Mucosa of descending colon (tissue), 3 donors: ENCODE measurements around the gene IMMP2L. TPM values are rescaled to one million over a fixed set of nuclear protein-coding genes. Genes with fewer than 3 reads are reported as not detected.

Source experiments
- ATAC-seq: fragments of 200-7000 bp; cut with Tn5 transposase; one replicate; pipeline ENCODE4 v1.9.1; 2020; ENCODE audit warnings: mild to moderate bottlenecking, moderate library complexity
- DNase-seq, 3 donors: peaks; one replicate each; pipeline ENCODE4 v3.0.0-alpha.2; 2020
- H3K36me3 ChIP-seq: fragments of 200-600 bp; one replicate; pipeline ENCODE4 v1.8.0; 2021; ENCODE audit warnings: low read depth, mild to moderate bottlenecking
- H3K4me1 ChIP-seq: fragments of 200-600 bp; one replicate; pipeline ENCODE4 v1.8.0; 2021; ENCODE audit warnings: low read depth, mild to moderate bottlenecking
- H3K4me3 ChIP-seq: fragments of 200-600 bp; one replicate; pipeline ENCODE4 v1.8.0; 2021; ENCODE audit warnings: mild to moderate bottlenecking
- H3K9me3 ChIP-seq: fragments of 200-600 bp; one replicate; pipeline ENCODE4 v1.8.0; 2021; ENCODE audit warnings: mild to moderate bottlenecking
- intact Hi-C, 2 donors: fragments of 100-400 bp; cut with DNase I in 1 of 2; cut with micrococcal nuclease in 1 of 2; formaldehyde crosslinking; loops; one replicate each; pipeline versions ENCODE4 v1.11.0 to v1.11.1; 2022; cut with DNase I, micrococcal nuclease
- total RNA-seq, 3 donors: library from RNA; stranded (reverse); fragmentation: NEBNext Ultra II Directional in 2 of 3; extraction: Animal tissue kit (Norgen Biotek cat#: 25700) in 2 of 3; gene quantifications; one replicate each; pipeline versions ENCODE4 v1.2.1 to v1.2.4, GENCODE V29; 2021 to 2023
- TF ChIP-seq, protein P1 (sequence below): fragments of 200-600 bp; IDR thresholded peaks from one replicate; pipeline ENCODE4 v1.8.0; 2022; ENCODE audit warnings: antibody characterized with exemption, mild to moderate bottlenecking
- donor health status: DM: no; HTN: no; CAD: no; lungs with moderate emphysema.
- donor health status: DM: no; HTN: no; CAD: no.
- donor health status: DM: no; HTN: yes; CAD: no.

The IMMP2L gene
- total RNA-seq, 3 donors from 2014 or later, result 12.1 to 20.7 (median 17.7) TPM

DNA sequence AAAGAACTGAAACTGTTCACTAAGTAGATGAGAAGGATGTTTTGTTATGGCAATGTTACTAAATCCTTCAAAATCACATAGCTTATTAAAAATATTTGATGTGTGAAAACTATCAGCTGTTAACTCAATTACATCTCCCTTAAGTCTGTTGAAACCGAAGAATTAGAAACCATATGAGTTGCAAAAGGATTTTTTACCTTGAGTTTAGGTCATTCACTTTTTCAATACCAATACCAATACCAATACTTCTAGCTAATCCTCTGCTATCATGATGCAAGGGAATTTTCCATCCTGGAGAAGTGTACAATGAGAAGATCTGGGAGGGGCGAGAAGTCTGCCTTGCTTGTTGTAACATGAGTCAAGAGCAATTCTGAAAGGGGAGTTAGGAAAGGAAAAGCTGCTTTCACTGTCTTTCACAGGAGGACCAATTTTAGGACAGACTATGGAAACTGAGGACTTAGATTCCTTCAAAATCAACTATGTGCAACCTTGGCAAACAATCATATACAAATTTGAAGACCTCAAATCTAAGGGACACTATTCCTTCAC lies 199.7 kb downstream of the IMMP2L start:
- intact Hi-C loops, result no loop called here
- Histone ChIP-seq H3K4me1 (no peaks in the 10 kb centered on the region), H3K9me3 (no peaks in the 10 kb centered on the region), H3K4me3 (no peak overlapping the region), H3K36me3 (no peaks in the 10 kb centered on the region)
- no peak for DNase-seq
- no peak for ATAC-seq
- TF ChIP-seq, protein P1, sequence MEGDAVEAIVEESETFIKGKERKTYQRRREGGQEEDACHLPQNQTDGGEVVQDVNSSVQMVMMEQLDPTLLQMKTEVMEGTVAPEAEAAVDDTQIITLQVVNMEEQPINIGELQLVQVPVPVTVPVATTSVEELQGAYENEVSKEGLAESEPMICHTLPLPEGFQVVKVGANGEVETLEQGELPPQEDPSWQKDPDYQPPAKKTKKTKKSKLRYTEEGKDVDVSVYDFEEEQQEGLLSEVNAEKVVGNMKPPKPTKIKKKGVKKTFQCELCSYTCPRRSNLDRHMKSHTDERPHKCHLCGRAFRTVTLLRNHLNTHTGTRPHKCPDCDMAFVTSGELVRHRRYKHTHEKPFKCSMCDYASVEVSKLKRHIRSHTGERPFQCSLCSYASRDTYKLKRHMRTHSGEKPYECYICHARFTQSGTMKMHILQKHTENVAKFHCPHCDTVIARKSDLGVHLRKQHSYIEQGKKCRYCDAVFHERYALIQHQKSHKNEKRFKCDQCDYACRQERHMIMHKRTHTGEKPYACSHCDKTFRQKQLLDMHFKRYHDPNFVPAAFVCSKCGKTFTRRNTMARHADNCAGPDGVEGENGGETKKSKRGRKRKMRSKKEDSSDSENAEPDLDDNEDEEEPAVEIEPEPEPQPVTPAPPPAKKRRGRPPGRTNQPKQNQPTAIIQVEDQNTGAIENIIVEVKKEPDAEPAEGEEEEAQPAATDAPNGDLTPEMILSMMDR, result no peak

DNA sequence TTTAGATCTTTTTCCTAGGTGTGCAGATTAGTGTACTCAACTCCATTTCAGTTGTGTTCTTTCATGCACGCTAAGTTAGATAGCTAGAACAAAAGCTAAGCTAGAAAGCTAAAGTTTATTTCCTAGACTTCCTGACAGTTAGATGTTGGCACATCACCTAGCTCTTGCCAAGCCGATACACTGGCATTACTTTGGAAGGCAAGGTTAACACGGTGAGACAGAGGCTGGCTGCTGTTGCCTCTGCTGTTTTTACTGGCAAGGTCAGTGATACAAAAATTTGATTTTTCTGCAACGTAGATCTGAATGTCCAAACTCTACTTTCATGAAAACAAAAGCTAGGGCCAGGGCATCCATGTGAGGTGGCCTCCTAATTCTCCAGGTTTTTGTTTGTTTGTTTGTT lies 203.4 kb downstream of the IMMP2L start:
- H3K4me3 ChIP-seq, result no peak overlapping the region
- ATAC-seq (no peak), DNase-seq (no peak)
- H3K9me3 ChIP-seq, result no peaks in the 10 kb centered on the region
- no peaks in the 10 kb centered on the region for H3K36me3 ChIP-seq
- H3K4me1 ChIP-seq, result no peaks in the 10 kb centered on the region
- TF ChIP-seq, protein P1, result no peak
- intact Hi-C loops, result no loop called here

DNA sequence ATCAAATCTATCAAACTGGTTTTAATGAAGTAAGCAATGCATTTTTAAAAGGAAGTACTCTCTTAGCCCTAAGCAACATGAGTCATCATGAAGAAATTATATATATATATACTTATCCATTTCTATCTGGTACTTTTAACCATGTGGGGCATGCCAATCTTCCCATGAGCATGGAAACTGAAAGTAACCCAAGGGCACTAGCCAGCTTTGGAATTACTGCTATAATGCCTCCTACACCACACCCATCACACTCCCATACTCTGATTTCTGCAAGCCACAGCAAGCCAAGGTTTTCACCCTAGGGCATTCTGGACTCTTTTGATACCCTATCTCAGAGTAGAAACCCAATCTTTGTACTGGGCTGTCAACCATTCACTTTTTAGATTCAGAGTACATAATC lies 204.6 kb downstream of the IMMP2L start:
- DNase-seq, result peak in 1 of 3 donors; percentile 9
- H3K4me1 ChIP-seq, result no peaks in the 10 kb centered on the region
- H3K9me3 ChIP-seq, result no peaks in the 10 kb centered on the region
- H3K4me3 ChIP-seq, result no peak overlapping the region
- intact Hi-C loops, result no loop called here
- H3K36me3 ChIP-seq, result no peaks in the 10 kb centered on the region
- TF ChIP-seq, protein P1, result no peak
- ATAC-seq, result peak; percentile 76

DNA sequence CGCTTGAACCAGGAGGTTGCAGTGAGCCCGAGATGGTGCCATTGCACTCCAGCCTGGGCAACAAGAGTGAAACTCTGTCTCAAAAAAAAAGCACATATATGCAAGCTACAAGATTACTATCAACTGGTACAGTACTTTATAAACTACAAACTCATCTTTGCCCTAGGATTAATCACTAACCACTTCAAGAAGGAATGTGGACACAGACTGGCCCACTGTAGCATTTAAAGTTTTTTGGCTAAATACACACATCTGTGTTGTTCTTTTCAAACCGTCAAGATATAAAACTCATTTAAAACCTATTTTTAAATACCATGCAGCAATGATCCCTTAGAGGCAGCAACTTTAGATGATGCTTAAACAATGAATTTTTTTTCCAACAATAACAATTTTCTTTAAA lies 205.4 kb downstream of the IMMP2L start:
- Histone ChIP-seq H3K4me3 (no peak overlapping the region), H3K9me3 (no peaks in the 10 kb centered on the region), H3K4me1 (no peaks in the 10 kb centered on the region), H3K36me3 (no peaks in the 10 kb centered on the region)
- no peak for DNase-seq
- no peak for ATAC-seq
- intact Hi-C loops, result no loop called here
- TF ChIP-seq, protein P1, result no peak

- ATAC-seq (no peak), DNase-seq (no peak)
- TF ChIP-seq, protein P1, result no peak
- no peaks in the 10 kb centered on the region for H3K36me3 ChIP-seq
- no peaks in the 10 kb centered on the region for H3K9me3 ChIP-seq
- intact Hi-C loops, result no loop called here
- H3K4me1 ChIP-seq, result no peaks in the 10 kb centered on the region
- H3K4me3 ChIP-seq, result no peak overlapping the region
Measured at GRCh38 chr7:111352319-111352718, 210.0 kb downstream of the IMMP2L start.

DNA sequence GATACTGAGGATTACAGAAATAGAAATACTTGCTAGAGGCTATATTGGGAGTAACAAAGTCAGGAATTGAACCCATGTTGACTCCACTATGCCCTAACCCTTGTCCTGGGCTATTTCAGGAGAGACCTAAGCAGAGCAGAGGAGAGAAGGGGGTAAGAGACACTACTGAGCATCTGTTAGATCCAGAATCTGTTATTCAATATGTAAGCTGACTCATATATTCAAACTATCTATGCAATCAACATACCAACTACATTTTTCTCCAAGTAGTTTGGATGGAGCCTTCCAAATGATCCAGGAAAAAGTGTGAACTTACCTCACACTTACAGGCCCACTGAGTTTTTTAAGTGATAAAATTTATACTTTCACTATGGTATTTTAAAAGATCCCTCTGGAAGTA lies 216.1 kb downstream of the IMMP2L start:
- Histone ChIP-seq H3K4me1 (no peaks in the 10 kb centered on the region), H3K36me3 (no peaks in the 10 kb centered on the region), H3K4me3 (no peak overlapping the region), H3K9me3 (peaks cover 17% of the 10 kb centered on the region)
- ATAC-seq (no peak), DNase-seq (no peak)
- intact Hi-C loops, result no loop called here
- TF ChIP-seq, protein P1, result no peak
